CD4-positive, alpha-beta T cell treated with Interleukin-1 beta for 1 hour (primary cell): Measurements from ENCODE around the gene UCP2.

Experiments
- DNase-seq, 2 donors: peaks; one replicate each; pipeline ENCODE4 v3.0.0-alpha.2; 2020 to 2022

Gene UCP2

GRCh38 chr11:74009675-74010305 lies 27.1 kb upstream of the UCP2 start:
- no peak for DNase-seq

- DNase-seq = no peak
Observed at GRCh38 chr11:74009230-74009547, 26.5 kb upstream of the UCP2 start.

- no peak for DNase-seq
Observed at GRCh38 chr11:74008373-74009229, 26.0 kb upstream of the UCP2 start, which contains the start of gene UCP3. Gene UCP3, minus strand, starts transcription at chr11:74009085. Its CDS starts 2,043 bp downstream, at chr11:74007042.

GRCh38 chr11:74007691-74008372 lies 25.2 kb upstream of the UCP2 start:
- no peak for DNase-seq

GRCh38 chr11:74006743-74007304 lies 24.2 kb upstream of the UCP2 start:
- DNase-seq = no peak

- DNase-seq = no peak
Observed at GRCh38 chr11:74005721-74006517, 23.3 kb upstream of the UCP2 start.

GRCh38 chr11:74004759-74005615 lies 22.3 kb upstream of the UCP2 start:
- peak; percentile 88 for DNase-seq

GRCh38 chr11:74004046-74004695 lies 21.5 kb upstream of the UCP2 start:
- DNase-seq = no peak

GRCh38 chr11:74002832-74003231 lies 20.2 kb upstream of the UCP2 start:
- DNase-seq = no peak

GRCh38 chr11:74001822-74002286 lies 19.2 kb upstream of the UCP2 start:
- peak in 1 of 2 donors; percentile 21 for DNase-seq

GRCh38 chr11:74000307-74001133 lies 17.9 kb upstream of the UCP2 start:
- no peak for DNase-seq

- peak in 1 of 2 donors; percentile 64 for DNase-seq
Observed at GRCh38 chr11:73999581-74000306, 17.1 kb upstream of the UCP2 start.

- no peak for DNase-seq
Observed at GRCh38 chr11:73998846-73999575, 16.4 kb upstream of the UCP2 start.

- peak in 1 of 2 donors; percentile 34 for DNase-seq
Observed at GRCh38 chr11:73997120-73997770, 14.6 kb upstream of the UCP2 start.

- peak in 1 of 2 donors; percentile 15 for DNase-seq
Observed at GRCh38 chr11:73996161-73996747, 13.6 kb upstream of the UCP2 start.

- DNase-seq = peak; percentile 56 to 79
Observed at GRCh38 chr11:73995731-73996130, 13.1 kb upstream of the UCP2 start.

GRCh38 chr11:73995247-73995646 lies 12.6 kb upstream of the UCP2 start:
- peak; percentile 55 to 85 for DNase-seq
